Fibroblast of peridontal ligament (primary cell): ENCODE data around the gene KIF1A.
"Not testable (repeated sequence)": the region's sequence is repeated elsewhere in the genome, so short reads cannot be mapped to it uniquely, and the experiment has no call there.

Source experiments
- DNase-seq: peaks from one replicate; pipeline ENCODE4 v3.0.0-alpha.2; 2010; ENCODE audit errors: extremely low read depth

The KIF1A gene

GRCh38 chr2:240687045-240687740 is 132.8 kb downstream of the KIF1A start:
- no peak for DNase-seq

- no peak for DNase-seq
These were observed 133.6 kb downstream of the KIF1A start for GRCh38 chr2:240686460-240686859.

GRCh38 chr2:240685771-240686371 is 134.1 kb downstream of the KIF1A start:
- no peak for DNase-seq

DNA sequence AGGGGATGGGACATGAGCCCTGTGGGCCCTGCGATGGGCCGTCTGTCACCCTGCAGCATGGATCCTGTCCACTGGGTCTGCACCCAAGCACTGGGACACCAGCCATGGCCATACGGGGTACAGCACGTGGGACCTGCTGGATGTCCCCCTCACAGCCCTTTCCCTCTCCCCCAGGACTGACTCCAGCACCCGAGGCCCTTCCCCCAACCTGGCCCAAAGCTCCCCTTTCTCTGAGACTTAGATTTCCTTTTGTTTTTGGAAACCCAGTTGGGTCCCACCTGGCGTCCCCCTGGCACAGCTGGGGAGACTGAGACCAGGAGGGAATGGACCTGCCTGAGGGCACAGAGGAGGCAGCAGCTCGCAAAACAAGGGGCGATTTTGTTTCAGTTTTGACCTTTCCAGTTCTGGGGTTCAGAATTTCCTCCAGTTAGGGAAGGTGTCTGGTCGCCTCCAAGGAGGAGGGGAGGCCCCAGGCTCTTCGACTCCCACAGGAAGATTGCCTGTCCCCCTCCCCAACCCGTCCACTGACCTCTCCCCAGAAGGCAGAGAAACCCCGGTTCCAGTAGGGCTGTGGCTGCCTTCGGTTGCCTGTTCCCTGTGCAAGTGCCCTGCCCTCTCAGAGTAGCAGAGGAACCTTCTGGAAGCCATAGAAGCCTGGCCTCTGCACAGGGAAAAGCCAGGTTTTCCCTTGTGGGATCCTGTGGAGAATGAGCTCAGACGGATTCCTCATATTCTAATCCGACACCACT is 135.9 kb downstream of the KIF1A start:
- not testable (repeated sequence) for DNase-seq

GRCh38 chr2:240683329-240683979 is 136.6 kb downstream of the KIF1A start:
- DNase-seq, result not testable (repeated sequence)

GRCh38 chr2:240682431-240683224 is 137.4 kb downstream of the KIF1A start, which contains the start of gene AQP12B:
TSS of gene AQP12B (minus strand) at chr2:240682885. CDS start at chr2:240682837, 48 bp downstream.
- not testable (repeated sequence) for DNase-seq

DNA sequence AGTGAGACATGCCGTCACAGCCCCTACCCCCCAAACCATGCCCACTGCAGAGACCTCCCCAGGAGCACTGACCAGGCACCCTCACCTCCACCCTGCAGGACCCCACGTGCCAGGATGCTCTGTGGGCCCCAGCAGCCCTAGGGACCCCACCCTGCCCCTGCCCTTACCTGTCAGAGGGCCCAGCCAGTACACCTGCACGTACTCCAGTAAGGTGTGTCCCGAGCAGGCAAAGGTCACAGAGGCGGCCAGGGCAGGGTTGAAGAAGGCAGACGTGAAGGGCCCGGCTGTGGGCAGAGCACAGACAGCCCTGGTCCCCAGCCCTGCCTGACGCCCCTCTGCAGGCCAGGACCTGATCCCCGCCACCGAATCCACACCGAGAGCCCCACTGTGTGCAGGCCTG is 139.8 kb downstream of the KIF1A start:
- DNase-seq, result not testable (repeated sequence)

- not testable (repeated sequence) for DNase-seq
These were observed 141.1 kb downstream of the KIF1A start for GRCh38 chr2:240678909-240679308.

DNA sequence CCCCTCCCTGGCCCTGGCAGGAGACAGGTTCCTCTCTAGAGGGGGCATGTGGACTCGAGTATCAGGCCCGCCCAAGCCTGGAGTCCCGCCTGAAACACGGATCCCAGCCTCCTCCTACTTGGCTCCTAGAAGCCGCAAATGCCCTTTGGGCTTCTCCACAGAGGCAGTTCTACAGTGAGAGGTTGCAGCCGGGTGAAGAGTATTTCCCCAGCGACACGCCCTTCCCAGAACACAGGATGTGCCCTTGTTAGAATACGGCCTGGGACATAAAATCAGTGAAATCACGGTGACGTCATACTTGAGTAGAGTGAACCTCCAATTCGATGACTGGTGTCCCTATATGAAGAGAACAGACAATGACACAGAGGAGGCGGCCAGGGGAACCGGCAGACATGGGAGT is 142.0 kb downstream of the KIF1A start:
- not testable (repeated sequence) for DNase-seq

GRCh38 chr2:240675345-240675744 is 144.7 kb downstream of the KIF1A start:
- not testable (repeated sequence) for DNase-seq

DNA sequence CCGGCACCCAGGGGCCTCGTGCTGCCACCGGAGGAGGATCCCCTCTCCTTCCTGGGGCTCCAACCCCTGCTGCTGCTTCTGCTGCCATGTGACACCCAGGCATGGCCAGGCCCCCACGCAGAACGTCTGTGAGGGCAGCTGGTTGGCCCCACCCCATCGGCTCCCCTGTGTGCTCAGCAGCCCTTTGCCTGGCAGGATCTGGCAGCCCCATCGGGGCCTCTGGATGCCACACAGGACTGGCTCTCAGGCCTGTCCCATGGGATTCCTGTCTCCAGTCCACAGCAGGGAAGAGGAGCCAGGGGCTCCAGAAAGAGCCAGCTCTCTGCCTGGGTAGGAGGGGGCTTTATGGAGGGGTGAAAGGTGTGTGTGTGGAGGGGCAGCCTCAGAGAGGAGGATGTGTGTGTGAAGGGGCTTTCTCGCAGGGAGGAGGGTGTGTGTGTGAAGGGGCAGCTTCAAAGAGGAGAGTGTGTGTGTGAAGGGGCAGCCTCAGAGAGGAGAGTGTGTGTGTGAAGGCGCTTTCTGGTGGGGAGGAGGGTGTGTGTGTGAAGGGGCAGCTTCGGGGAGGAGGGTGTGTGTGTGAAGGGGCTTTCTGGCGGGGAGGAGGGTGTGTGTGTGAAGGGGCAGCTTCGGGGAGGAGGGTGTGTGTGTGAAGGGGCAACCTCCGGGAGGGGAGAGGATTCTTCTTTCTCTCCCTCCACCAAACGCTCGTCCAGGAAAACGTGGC is 145.4 kb downstream of the KIF1A start:
- not testable (repeated sequence) for DNase-seq

GRCh38 chr2:240672701-240673190 is 147.3 kb downstream of the KIF1A start:
- DNase-seq, result no peak

DNA sequence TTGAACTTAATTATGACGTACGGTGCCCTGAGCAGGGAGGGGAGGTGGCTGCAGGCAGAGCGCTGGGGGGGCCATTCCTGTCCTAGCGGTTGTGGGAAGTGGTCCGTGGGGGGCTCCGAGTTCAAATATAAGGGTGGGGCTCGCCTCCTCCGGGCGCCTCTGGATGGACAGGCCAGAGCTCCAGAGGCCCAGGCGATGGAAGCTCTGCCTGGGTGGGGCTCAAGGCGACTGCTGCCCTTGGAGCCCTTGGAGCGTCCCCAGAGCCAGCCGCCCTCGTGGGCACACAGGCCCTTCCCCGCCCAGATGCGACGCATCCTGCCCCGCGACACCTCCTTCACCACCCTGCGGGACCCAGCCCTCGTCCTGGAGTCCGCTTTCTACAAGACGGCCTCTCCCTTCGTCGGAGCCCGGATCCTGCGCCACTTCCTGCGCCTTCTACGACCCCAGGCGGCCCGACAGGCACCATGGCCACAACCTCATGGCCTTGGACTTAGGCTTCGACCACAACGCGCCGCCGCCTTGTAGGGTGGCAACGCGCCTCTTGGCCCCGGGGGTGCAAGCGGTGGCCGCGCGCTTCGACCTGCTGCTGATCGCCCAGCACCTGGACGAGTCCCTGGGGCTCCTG is 147.8 kb downstream of the KIF1A start:
- no peak for DNase-seq

DNA sequence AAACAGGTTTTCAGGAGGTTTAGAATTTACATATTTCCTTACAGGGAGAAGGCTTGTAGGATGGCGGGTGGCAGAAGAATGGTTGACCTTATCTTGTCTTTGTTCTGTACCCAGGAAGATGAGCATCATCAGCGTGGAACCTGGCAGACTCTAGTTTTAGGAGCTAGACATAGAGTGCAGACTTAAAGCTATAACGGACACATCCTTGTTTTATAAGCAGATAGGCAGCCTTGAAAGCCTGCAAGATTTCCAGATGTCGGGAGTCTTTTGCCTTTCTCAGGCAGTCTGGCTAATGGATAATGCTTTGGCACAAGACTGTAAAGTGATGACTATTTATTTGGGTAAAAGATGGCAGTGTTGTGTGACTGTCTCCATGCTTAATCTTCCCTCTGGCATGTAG is 149.1 kb downstream of the KIF1A start:
- no peak for DNase-seq

GRCh38 chr2:240670402-240670801 is 149.6 kb downstream of the KIF1A start:
- no peak for DNase-seq

- DNase-seq, result no peak
These were observed 155.4 kb downstream of the KIF1A start for GRCh38 chr2:240664622-240665021.
